H9 (cell line): ENCODE data around the gene S1PR5. TPM values are rescaled to one million over a fixed set of nuclear protein-coding genes. Genes with fewer than 3 reads are reported as not detected.

Experiments used
- DNase-seq: peaks from one replicate; pipeline ENCODE4 v3.0.0-alpha.2; 2017
- H2AFZ ChIP-seq: one replicate; pipeline ENCODE4 v1.6.1; 2013; ENCODE audit warnings: mild to moderate bottlenecking, low read length, control low read depth, moderate library complexity
- H2AK5ac ChIP-seq: 2 replicates; pipeline ENCODE4 v1.6.1; 2013; ENCODE audit warnings: low read length, control low read depth, mixed read lengths; ENCODE audit not compliant: insufficient read length
- H2BK120ac ChIP-seq: one replicate; pipeline ENCODE4 v1.6.1; 2013; ENCODE audit warnings: low read depth, mild to moderate bottlenecking, low read length, control low read depth, inconsistent platforms; ENCODE audit not compliant: poor library complexity, severe bottlenecking
- H2BK12ac ChIP-seq: 2 replicates; pipeline ENCODE4 v1.6.1; 2013; ENCODE audit warnings: low read length, control low read depth, mixed read lengths, low read depth; ENCODE audit not compliant: insufficient read length
- H2BK15ac ChIP-seq: 2 replicates; pipeline ENCODE4 v1.6.1; 2013; ENCODE audit warnings: low read depth, low read length, control low read depth
- H2BK20ac ChIP-seq: one replicate; pipeline ENCODE4 v1.6.1; 2013; ENCODE audit warnings: low read depth, mild to moderate bottlenecking, low read length, control low read depth, inconsistent platforms; ENCODE audit not compliant: poor library complexity, severe bottlenecking
- H2BK5ac ChIP-seq: 2 replicates; pipeline ENCODE4 v1.6.1; 2013; ENCODE audit warnings: low read length, control low read depth, mixed read lengths; ENCODE audit not compliant: insufficient read length
- H3K14ac ChIP-seq: 2 replicates; pipeline ENCODE4 v1.6.1; 2013; ENCODE audit warnings: low read length, control low read depth; ENCODE audit not compliant: insufficient read depth
- H3K18ac ChIP-seq: 2 replicates; pipeline ENCODE4 v1.6.1; 2013; ENCODE audit warnings: low read depth, mild to moderate bottlenecking, mixed read lengths, low read length, control low read depth; ENCODE audit not compliant: insufficient read length
- H3K23ac ChIP-seq: 2 replicates; pipeline ENCODE4 v1.6.1; 2013; ENCODE audit warnings: low read length, control low read depth, mixed read lengths, low read depth; ENCODE audit not compliant: insufficient read length
- H3K23me2 ChIP-seq: 2 replicates; pipeline ENCODE4 v1.6.1; 2013; ENCODE audit warnings: low read depth, mild to moderate bottlenecking, mixed read lengths, low read length, control low read depth; ENCODE audit not compliant: insufficient read length, poor library complexity, severe bottlenecking
- H3K27ac ChIP-seq: 2 replicates; pipeline ENCODE4 v1.5.1; 2013; ENCODE audit warnings: low read length, control low read depth, mixed read lengths, low read depth; ENCODE audit not compliant: insufficient read length
- H3K27me3 ChIP-seq: 2 replicates; pipeline ENCODE4 v1.6.1; 2013; ENCODE audit warnings: low read length, control low read depth, inconsistent platforms; ENCODE audit not compliant: insufficient read depth
- H3K4ac ChIP-seq: 2 replicates; pipeline ENCODE4 v1.6.1; 2013; ENCODE audit warnings: low read depth, mild to moderate bottlenecking, control low read depth, inconsistent platforms, low read length, moderate library complexity
- H3K4me1 ChIP-seq: 2 replicates; pipeline ENCODE4 v1.6.1; 2013; ENCODE audit warnings: low read length, control low read depth, inconsistent platforms; ENCODE audit not compliant: insufficient read depth
- H3K4me2 ChIP-seq: 2 replicates; pipeline ENCODE4 v1.6.1; 2013; ENCODE audit warnings: low read length, control low read depth, mixed read lengths; ENCODE audit not compliant: insufficient read length, insufficient read depth
- H3K56ac ChIP-seq: 2 replicates; pipeline ENCODE4 v1.6.1; 2013; ENCODE audit warnings: low read depth, mild to moderate bottlenecking, mixed read lengths, low read length, control low read depth; ENCODE audit not compliant: insufficient read length
- H3K79me1 ChIP-seq: 2 replicates; pipeline ENCODE4 v1.6.1; 2013; ENCODE audit warnings: low read depth, mild to moderate bottlenecking, moderate library complexity, low read length, control low read depth, inconsistent platforms; ENCODE audit not compliant: insufficient read depth, poor library complexity, severe bottlenecking
- H3K79me2 ChIP-seq: 2 replicates; pipeline ENCODE4 v1.6.1; 2013; ENCODE audit warnings: low read length, control low read depth, inconsistent platforms; ENCODE audit not compliant: insufficient read depth
- H3K9ac ChIP-seq: 2 replicates; pipeline ENCODE4 v1.6.1; 2013; ENCODE audit warnings: low read length, control low read depth, mixed read lengths; ENCODE audit not compliant: insufficient read length; ENCODE audit errors: extremely low read depth
- H3K9me3 ChIP-seq: one replicate; pipeline ENCODE4 v1.6.1; 2013; ENCODE audit warnings: low read depth, low read length, inconsistent platforms; ENCODE audit not compliant: control insufficient read depth
- H3T11ph ChIP-seq: one replicate; pipeline ENCODE4 v1.6.1; 2013; ENCODE audit warnings: mild to moderate bottlenecking, low read length, control low read depth, inconsistent platforms
- H4K20me1 ChIP-seq: one replicate; pipeline ENCODE4 v1.6.1; 2013; ENCODE audit not compliant: control insufficient read depth, insufficient read length, insufficient read depth
- H4K5ac ChIP-seq: 2 replicates; pipeline ENCODE4 v1.6.1; 2013; ENCODE audit warnings: low read depth, mild to moderate bottlenecking, mixed read lengths, low read length, control low read depth; ENCODE audit not compliant: insufficient read length
- H4K8ac ChIP-seq: replicated peaks from 2 replicates; pipeline ENCODE4 v1.6.1; 2013; ENCODE audit warnings: low read length, control low read depth, mixed read lengths, low read depth; ENCODE audit not compliant: insufficient read length
- H4K91ac ChIP-seq: 2 replicates; pipeline ENCODE4 v1.6.1; 2013; ENCODE audit warnings: low read depth, mild to moderate bottlenecking, moderate library complexity, mixed read lengths, low read length, control low read depth; ENCODE audit not compliant: insufficient read length
- H3K27ac Mint-ChIP-seq, 3 experiments: 2 replicates in 2 of 3; 3 replicates in 1 of 3; pipeline ENCODE4 v1.8.0; 2020 to 2021; ENCODE audit warnings: mixed read lengths in 3 of 3, mild to moderate bottlenecking in 1 of 3, moderate library complexity in 1 of 3
- H3K27me3 Mint-ChIP-seq: 2 replicates; pipeline ENCODE4 v1.8.0; 2021; ENCODE audit warnings: low read depth, mild to moderate bottlenecking, moderate library complexity, mixed read lengths
- H3K36me3 Mint-ChIP-seq, 3 experiments: 2 replicates in 2 of 3; 3 replicates in 1 of 3; pipeline ENCODE4 v1.8.0; 2020 to 2021; ENCODE audit warnings: low read depth in 3 of 3, mixed read lengths in 3 of 3; ENCODE audit not compliant: insufficient read depth in 1 of 3
- H3K4me1 Mint-ChIP-seq, 2 experiments: 2 replicates each; pipeline ENCODE4 v1.8.0; 2020; ENCODE audit warnings: mixed read lengths in 2 of 2
- H3K4me3 Mint-ChIP-seq, 2 experiments: 2 replicates in 1 of 2; 3 replicates in 1 of 2; pipeline ENCODE4 v1.8.0; 2020 to 2021; ENCODE audit warnings: mild to moderate bottlenecking in 2 of 2, mixed read lengths in 2 of 2, moderate library complexity in 1 of 2
- H3K9me3 Mint-ChIP-seq, 2 experiments: 2 replicates in 1 of 2; 3 replicates in 1 of 2; pipeline ENCODE4 v1.8.0; 2020; ENCODE audit warnings: mild to moderate bottlenecking in 2 of 2, mixed read lengths in 2 of 2, moderate library complexity in 1 of 2
- WGBS: extraction: QIAGEN DNeasy Blood & Tissue Kit; methylation state at CpG from one replicate; pipeline ENCODE4 v1.1.7; 2013; ENCODE audit warnings: missing lambda C conversion rate, low lambda C conversion rate, mixed read lengths; ENCODE audit not compliant: insufficient read length; ENCODE audit errors: extremely low coverage; 5-methylcytosine and 5-hydroxymethylcytosine counted together
- total RNA-seq: library from RNA; stranded (reverse); gene quantifications from 2 replicates; pipeline ENCODE4 v1.2.1, GENCODE V29; 2021
- TF ChIP-seq, protein P1 (sequence below): fragments of 200-600 bp; sonication (generic); conservative IDR thresholded peaks from 3 replicates; pipeline ENCODE4 v1.8.0; 2021; ENCODE audit warnings: antibody characterized with exemption, mild to moderate bottlenecking

S1PR5 gene
- total RNA-seq, 1 experiment from 2014 or later: 8.1 TPM

DNA sequence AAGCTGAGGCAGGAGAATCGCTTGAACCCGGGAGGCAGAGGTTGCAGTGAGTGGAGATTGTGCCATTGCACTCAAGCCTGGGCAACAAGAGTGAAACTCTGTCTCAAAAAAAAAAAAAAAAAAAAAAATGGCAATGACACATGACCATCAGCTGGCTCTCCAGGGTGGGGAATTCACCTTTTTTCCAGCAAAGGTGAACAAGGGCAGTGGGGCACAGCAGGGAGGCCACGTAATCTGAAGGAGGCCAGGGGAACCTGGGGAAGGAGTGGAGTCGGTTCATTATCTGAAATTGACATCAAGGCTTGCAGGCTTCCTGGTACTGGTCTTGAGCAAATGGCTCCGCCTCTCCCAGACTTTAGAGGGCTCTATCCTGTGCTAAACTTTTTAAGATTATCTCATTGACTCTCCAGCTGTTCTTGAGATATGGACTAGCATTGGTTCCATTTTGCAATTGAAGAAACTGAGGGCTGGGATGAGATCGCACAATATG lies 42.2 kb downstream of the S1PR5 start:
- Histone ChIP-seq H3K14ac (no peak overlapping the region), H3K9me3 (no peaks in the 10 kb centered on the region), H3K4ac (no peak overlapping the region), H3K23ac (no peak overlapping the region), H3K18ac (no peak overlapping the region), H2BK120ac (no peak overlapping the region), H2BK20ac (no peak overlapping the region), H4K91ac (no peak overlapping the region), H3K9ac (no peak overlapping the region), H2AK5ac (no peak overlapping the region), H3K79me1 (no peaks in the 10 kb centered on the region), H3K4me2 (no peak overlapping the region), H3K27me3 (peaks cover 3% of the 10 kb centered on the region; the same call in 1 of the 2 replicates), H2BK15ac (no peak overlapping the region), H3K79me2 (no peaks in the 10 kb centered on the region), H3K56ac (no peak overlapping the region), H3T11ph (no peak overlapping the region), H3K4me1 (no peaks in the 10 kb centered on the region), H2AFZ (no peak overlapping the region), H3K27ac (no peak overlapping the region), H3K23me2 (no peaks in the 10 kb centered on the region), H2BK12ac (no peak overlapping the region), H2BK5ac (no peak overlapping the region), H4K5ac (no peak overlapping the region), H4K20me1 (no peaks in the 10 kb centered on the region), H4K8ac (no peak overlapping the region)
- H3K27me3 Mint-ChIP-seq: peaks cover 15% of the 10 kb centered on the region
- peaks cover 2 to 8% of the 10 kb centered on the region in 2 experiments; a peak in 3 of 4 replicates for H3K4me1 Mint-ChIP-seq
- WGBS: no CpG with 5 or more reads among the region's 6 CpGs
- TF ChIP-seq, protein P1, sequence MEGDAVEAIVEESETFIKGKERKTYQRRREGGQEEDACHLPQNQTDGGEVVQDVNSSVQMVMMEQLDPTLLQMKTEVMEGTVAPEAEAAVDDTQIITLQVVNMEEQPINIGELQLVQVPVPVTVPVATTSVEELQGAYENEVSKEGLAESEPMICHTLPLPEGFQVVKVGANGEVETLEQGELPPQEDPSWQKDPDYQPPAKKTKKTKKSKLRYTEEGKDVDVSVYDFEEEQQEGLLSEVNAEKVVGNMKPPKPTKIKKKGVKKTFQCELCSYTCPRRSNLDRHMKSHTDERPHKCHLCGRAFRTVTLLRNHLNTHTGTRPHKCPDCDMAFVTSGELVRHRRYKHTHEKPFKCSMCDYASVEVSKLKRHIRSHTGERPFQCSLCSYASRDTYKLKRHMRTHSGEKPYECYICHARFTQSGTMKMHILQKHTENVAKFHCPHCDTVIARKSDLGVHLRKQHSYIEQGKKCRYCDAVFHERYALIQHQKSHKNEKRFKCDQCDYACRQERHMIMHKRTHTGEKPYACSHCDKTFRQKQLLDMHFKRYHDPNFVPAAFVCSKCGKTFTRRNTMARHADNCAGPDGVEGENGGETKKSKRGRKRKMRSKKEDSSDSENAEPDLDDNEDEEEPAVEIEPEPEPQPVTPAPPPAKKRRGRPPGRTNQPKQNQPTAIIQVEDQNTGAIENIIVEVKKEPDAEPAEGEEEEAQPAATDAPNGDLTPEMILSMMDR: no peak
- H3K9me3 Mint-ChIP-seq: peaks cover 0 to 2% of the 10 kb centered on the region in 2 experiments; a peak in 1 of 5 replicates
- H3K36me3 Mint-ChIP-seq: no peaks in the 10 kb centered on the region; a peak in 1 of 7 replicates
- DNase-seq: no peak
- H3K27ac Mint-ChIP-seq: no peak overlapping the region
- no peak overlapping the region for H3K4me3 Mint-ChIP-seq
